Renal pelvis (tissue), 12 donors: ENCODE data around the gene SNX8. TPM values are rescaled to one million over a fixed set of nuclear protein-coding genes. Genes with fewer than 3 reads are reported as not detected.
"Not testable (repeated sequence)": the region's sequence is repeated elsewhere in the genome, so short reads cannot be mapped to it uniquely, and the experiment has no call there.

Source experiments
- DNase-seq: peaks from one replicate; pipeline ENCODE4 v3.0.0-alpha.2; 2013
- long read RNA-seq, 16 experiments: transcript quantifications; one replicate each; lab custom pipeline, GENCODE V29; 2026
- polyA plus RNA-seq, 3 donors: library from polyadenylated mRNA; unstranded; fragments of 120-200 nt; gene quantifications; one replicate each; pipeline ENCODE4 v1.2.1, GENCODE V29; 2013; ENCODE audit not compliant: insufficient read length in 3 of 3

The SNX8 gene, protein sequence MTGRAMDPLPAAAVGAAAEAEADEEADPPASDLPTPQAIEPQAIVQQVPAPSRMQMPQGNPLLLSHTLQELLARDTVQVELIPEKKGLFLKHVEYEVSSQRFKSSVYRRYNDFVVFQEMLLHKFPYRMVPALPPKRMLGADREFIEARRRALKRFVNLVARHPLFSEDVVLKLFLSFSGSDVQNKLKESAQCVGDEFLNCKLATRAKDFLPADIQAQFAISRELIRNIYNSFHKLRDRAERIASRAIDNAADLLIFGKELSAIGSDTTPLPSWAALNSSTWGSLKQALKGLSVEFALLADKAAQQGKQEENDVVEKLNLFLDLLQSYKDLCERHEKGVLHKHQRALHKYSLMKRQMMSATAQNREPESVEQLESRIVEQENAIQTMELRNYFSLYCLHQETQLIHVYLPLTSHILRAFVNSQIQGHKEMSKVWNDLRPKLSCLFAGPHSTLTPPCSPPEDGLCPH
- polyA plus RNA-seq: 10 to 100 TPM; 40.7 to 46.2 (median 44.3) TPM
- long read RNA-seq, donor 1, full-length matches to known transcripts: 10 of 10 reads
- long read RNA-seq, donor 1, partial matches to known transcripts: 0 of 10 reads
- long read RNA-seq, donor 1, other reads (novel, unspliced or antisense): 0 of 10 reads
- long read RNA-seq, donor 2, full-length matches to known transcripts: 10 of 10 reads
- long read RNA-seq, donor 2, partial matches to known transcripts: 0 of 10 reads
- long read RNA-seq, donor 2, other reads (novel, unspliced or antisense): 0 of 10 reads
- long read RNA-seq, donor 3, full-length matches to known transcripts: 3 of 3 reads
- long read RNA-seq, donor 3, partial matches to known transcripts: 0 of 3 reads
- long read RNA-seq, donor 3, other reads (novel, unspliced or antisense): 0 of 3 reads
- long read RNA-seq, donor 4, full-length matches to known transcripts: 7 of 13 reads
- long read RNA-seq, donor 4, partial matches to known transcripts: 0 of 13 reads
- long read RNA-seq, donor 4, other reads (novel, unspliced or antisense): 6 of 13 reads
- long read RNA-seq, donor 5, full-length matches to known transcripts: 5 of 38 reads
- long read RNA-seq, donor 5, partial matches to known transcripts: 24 of 38 reads
- long read RNA-seq, donor 5, other reads (novel, unspliced or antisense): 9 of 38 reads
- long read RNA-seq, donor 6, full-length matches to known transcripts: 3 of 3 reads
- long read RNA-seq, donor 6, partial matches to known transcripts: 0 of 3 reads
- long read RNA-seq, donor 6, other reads (novel, unspliced or antisense): 0 of 3 reads
- long read RNA-seq, donor 7, full-length matches to known transcripts: 5 of 5 reads
- long read RNA-seq, donor 7, partial matches to known transcripts: 0 of 5 reads
- long read RNA-seq, donor 7, other reads (novel, unspliced or antisense): 0 of 5 reads
- long read RNA-seq, donor 8: 0 reads
- long read RNA-seq, donor 9, full-length matches to known transcripts: 6 of 6 reads
- long read RNA-seq, donor 9, partial matches to known transcripts: 0 of 6 reads
- long read RNA-seq, donor 9, other reads (novel, unspliced or antisense): 0 of 6 reads
- long read RNA-seq, donor 10, full-length matches to known transcripts: 7 of 76 reads
- long read RNA-seq, donor 10, partial matches to known transcripts: 37 of 76 reads
- long read RNA-seq, donor 10, other reads (novel, unspliced or antisense): 32 of 76 reads
- long read RNA-seq, donor 11, full-length matches to known transcripts: 6 of 6 reads
- long read RNA-seq, donor 11, partial matches to known transcripts: 0 of 6 reads
- long read RNA-seq, donor 11, other reads (novel, unspliced or antisense): 0 of 6 reads
- long read RNA-seq, donor 12, full-length matches to known transcripts: 4 of 59 reads
- long read RNA-seq, donor 12, partial matches to known transcripts: 47 of 59 reads
- long read RNA-seq, donor 12, other reads (novel, unspliced or antisense): 8 of 59 reads
- long read RNA-seq, donor 13, full-length matches to known transcripts: 1 of 1 reads
- long read RNA-seq, donor 13, partial matches to known transcripts: 0 of 1 reads
- long read RNA-seq, donor 13, other reads (novel, unspliced or antisense): 0 of 1 reads
- long read RNA-seq, donor 14, full-length matches to known transcripts: 8 of 8 reads
- long read RNA-seq, donor 14, partial matches to known transcripts: 0 of 8 reads
- long read RNA-seq, donor 14, other reads (novel, unspliced or antisense): 0 of 8 reads
- long read RNA-seq, donor 15, full-length matches to known transcripts: 11 of 85 reads
- long read RNA-seq, donor 15, partial matches to known transcripts: 30 of 85 reads
- long read RNA-seq, donor 15, other reads (novel, unspliced or antisense): 44 of 85 reads
- long read RNA-seq, donor 16, full-length matches to known transcripts: 5 of 95 reads
- long read RNA-seq, donor 16, partial matches to known transcripts: 72 of 95 reads
- long read RNA-seq, donor 16, other reads (novel, unspliced or antisense): 18 of 95 reads

DNA sequence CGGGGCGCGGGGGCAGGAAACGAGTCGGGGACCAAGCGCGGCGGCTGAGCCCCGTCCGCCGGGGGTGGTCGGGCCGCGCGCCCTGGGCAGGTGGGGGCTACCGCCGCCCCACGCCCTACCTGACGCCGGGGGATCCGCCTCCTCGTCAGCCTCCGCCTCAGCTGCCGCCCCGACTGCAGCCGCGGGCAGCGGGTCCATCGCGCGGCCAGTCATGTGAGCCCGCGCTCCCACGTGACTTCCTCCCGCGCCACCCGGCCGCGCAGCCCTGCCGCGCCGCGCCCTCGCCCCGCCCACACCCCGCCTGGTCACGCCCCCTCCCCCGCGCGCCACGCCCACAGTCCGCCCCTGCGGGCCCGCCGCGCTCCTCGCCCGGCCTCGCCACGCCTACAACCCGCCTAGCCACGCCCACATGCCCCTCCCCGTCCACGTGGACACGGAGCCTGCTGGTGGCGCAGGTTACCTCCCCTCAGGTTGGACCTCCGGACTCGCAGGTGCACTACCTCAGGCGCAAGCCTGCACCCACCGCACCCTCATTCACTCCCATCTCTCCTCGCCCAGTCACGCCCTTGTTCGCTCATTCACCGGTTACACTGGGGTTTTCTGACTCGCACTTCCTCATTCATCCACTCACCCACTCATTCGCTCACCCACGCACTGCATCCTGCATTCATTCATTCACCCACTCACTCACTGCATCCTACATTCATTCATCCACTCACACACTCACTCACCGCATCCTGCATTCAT is at the start of gene SNX8:
TSS of gene SNX8 (minus strand) at position 233 of the 747 bp plus-strand sequence. CDS start at position 213, 20 bp downstream.
- DNase-seq: peak; percentile 80

DNA sequence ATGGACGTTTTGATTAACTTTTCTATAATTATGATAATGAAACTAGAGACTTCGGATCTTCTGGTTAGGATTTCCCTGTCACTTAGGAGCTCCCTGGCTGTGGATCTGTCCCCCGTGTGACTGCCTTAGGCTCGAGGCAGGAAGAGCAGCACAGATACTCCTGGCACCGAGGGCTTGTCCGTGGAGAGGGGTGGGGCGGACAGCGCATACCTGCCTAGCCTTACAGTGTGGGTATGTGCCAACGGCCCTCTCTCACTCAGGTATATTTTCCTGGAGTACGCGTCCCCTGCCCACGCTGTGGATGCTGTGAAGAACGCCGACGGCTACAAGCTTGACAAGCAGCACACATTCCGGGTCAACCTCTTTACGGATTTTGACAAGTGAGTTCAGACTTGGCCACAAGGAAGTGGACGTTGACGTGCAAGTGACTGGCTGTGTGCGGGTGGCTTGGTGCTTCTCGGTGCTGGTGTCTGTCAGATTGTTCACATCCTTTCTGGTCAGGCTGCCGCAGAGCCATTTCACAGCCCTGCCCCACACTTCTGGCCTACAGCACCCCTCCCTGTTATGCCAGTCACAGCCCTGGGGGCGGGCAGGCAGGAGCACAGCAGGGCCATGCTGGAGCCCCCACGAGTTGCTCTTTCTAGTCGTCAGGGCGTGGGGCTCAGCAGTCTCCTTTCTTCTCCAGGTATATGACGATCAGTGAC is 48.3 kb upstream of the SNX8 start:
- no peak for DNase-seq

DNA sequence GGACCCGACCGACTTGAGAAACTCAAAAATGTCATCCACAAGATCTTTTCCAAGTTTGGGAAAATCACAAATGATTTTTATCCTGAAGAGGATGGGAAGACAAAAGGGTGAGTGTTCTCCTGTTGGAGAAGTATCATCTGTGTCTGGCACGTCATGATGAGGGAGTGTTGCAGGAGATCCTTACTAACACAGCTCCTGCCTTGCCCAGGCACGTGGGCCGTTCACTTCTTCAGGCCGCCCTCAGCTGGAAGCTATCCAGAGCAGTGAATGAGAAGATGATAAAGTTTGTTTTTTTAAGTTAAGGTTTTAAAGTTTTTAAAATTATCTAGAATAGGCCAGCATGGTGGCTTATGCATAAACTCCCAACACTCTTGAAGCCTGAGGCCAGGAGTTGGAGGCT is 46.6 kb upstream of the SNX8 start:
- DNase-seq: no peak

DNA sequence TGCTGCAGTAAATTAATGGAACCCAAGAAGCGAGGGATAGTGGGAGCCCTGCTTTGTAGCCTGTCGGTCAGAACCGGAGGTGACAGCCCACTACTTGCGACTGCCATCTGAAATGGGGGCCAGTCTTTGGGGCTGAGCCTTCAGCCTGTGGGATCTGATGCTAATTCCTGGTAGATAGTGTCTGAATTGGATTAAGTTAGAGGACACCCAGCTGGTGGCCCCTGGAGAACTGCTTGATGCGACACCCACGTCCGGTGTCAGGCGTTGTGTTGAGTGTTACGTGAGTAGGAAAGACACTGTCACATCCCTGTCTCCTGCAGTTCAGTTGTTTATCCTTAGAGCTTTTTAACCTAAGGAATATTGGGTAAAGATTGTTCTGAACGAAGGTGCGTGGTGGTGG is 45.4 kb upstream of the SNX8 start:
- no peak for DNase-seq

DNA sequence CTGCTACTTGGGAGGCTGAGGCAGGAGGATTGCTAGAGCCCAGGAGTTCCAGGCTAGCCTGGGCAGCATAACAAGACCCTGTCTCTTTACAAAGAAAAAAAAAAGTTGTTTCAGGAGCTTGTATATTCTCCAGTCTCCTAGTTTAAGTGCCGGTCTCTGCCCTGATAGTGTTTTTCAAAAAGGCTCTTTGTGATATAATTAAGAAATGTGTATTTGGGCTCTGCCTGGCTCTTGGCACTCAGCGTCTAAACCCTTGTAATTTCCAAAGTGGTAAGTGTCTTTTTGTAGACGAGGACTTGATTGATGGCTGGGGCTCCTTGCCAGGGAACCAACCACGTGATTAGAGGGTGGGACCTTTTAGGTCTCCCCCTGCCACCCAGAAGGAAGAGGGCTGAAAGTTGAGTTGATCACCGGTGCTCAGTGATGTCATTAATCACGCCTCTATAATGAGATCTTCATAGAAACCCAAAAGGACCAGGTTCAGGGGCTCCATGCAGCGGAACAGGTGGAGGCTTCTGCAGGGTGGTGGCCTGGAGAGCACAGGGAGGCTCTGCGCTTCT is 44.8 kb upstream of the SNX8 start:
- no peak for DNase-seq

DNA sequence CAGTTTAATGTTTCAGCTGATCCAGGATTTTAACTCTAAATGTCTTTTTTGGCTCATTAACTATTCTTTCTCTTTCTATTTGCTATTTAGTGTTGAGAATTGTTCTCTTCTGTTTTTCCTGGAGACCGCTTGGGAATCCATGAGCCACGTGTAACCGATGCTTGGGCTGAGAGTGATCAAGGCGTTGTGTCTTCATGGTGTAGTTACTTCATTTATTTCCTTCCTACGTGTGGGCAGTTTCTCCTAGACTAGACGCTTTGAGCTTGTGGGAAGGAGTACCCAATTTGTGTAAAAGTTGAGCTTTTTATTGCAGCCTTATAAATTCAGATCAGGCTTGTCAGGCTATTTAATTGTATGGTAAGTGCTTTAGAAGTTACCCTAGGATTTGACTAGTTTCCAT is 43.3 kb upstream of the SNX8 start:
- DNase-seq: no peak

DNA sequence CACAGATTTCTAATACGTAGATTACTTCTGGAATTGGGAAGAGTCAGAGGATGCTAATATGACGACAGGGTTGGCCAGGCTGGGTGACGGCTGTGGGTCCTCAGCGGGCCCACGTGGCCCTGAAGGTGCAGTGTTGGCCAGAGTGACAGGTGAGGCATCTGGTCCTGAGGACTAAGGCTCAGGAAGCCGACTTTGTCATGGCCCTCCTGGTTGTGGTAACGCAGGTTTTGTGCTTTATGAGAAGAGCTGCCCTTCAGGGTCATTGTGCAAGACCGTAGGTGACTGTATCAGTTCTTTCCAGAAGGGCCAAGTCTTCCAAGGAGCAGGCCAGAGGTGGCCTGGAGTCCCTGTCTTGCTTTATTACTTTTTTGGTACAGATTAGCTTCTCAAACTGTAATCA is 42.9 kb upstream of the SNX8 start:
- DNase-seq: no peak

DNA sequence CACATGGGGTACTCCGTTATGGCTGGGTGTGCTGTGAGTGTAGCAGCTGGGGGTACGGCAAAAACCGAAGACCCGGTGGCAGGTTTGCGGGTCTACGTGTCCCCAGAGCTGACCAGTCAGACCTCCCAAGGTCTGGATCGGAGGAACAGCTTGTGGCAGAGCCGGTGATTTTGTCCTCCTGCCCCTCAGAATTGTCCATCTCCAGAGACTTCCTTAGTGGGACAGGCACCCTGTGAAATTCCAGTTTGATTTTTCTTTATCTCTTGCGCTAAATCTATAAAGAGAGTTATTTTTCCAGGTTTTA is 41.4 kb upstream of the SNX8 start:
- no peak for DNase-seq

DNA sequence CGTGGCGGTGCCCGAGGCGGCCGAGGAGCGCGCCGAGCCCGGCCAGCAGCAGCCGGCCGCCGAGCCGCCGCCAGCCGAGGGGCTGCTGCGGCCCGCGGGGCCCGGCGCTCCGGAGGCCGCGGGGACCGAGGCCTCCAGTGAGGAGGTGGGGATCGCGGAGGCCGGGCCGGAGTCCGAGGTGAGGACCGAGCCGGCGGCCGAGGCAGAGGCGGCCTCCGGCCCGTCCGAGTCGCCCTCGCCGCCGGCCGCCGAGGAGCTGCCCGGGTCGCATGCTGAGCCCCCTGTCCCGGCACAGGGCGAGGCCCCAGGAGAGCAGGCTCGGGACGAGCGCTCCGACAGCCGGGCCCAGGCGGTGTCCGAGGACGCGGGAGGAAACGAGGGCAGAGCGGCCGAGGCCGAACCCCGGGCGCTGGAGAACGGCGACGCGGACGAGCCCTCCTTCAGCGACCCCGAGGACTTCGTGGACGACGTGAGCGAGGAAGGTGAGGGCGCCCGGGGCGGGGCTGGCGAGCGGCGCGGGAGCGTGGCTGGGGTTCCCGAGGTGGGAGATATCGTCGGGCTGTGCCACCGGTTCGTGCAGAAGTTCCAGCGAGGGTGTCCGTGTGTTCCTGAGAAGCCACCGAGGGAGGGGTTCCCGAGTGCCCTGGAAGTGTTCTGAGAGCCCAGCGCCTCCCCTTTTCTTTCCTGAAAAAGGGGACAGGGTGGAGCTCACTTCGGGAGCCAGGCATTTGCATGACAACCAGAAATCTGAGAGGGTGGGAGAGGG is 40.9 kb upstream of the SNX8 start:
- no peak for DNase-seq

DNA sequence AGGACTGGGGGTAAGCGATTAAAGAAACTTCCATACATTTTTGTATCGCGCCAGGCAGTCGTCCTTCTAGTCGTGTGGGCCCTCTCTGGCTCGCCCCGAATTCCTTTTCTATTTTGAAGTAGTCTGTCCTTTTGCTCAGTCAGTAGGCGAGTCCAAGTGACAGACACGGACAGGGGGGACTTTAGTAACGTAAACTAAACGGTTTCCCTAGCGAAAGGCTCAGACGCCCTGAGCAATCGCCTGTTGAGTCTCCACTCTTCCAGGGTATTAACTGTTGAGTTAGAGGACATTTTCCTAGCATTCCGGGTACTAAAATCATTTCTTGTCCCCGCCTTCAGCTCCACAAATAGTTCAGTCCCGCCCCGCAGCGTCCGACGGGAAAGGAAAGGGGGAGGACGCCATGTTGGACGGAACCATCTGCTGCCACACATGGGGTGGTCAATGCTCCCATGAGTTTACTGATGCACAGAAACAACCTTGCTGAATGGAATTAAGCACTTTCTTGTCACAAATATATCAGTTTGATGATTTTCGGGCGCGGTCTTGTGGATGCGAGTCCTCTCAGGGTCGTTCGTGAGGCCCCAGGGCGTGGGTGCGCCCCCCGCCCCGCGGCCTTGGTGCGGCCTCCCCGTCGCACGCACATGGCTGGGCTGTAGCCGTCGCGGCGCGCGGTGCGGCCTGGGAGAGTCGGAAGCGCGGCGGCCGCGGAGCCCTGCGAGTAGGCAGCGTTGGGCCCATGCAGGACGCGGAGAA is 40.1 kb upstream of the SNX8 start, which contains the start of gene EIF3B:
TSS of gene EIF3B (plus strand) at position 642 of the 753 bp plus-strand sequence. CDS start at position 737, 95 bp downstream.
- peak; percentile 94 for DNase-seq

DNA sequence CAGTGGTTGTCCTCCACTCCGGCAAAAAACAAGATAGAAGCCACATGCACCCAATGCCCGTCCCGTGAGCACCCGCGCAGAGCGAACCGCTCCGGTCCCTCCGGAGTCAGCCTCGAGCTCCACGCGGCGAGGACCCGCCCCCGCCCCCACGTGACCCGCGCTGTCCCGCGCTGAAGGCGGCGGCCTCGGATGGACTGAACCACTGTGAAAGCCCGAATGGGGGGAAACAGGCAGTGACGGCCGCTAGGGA is 39.6 kb upstream of the SNX8 start:
- DNase-seq: peak; percentile 87

DNA sequence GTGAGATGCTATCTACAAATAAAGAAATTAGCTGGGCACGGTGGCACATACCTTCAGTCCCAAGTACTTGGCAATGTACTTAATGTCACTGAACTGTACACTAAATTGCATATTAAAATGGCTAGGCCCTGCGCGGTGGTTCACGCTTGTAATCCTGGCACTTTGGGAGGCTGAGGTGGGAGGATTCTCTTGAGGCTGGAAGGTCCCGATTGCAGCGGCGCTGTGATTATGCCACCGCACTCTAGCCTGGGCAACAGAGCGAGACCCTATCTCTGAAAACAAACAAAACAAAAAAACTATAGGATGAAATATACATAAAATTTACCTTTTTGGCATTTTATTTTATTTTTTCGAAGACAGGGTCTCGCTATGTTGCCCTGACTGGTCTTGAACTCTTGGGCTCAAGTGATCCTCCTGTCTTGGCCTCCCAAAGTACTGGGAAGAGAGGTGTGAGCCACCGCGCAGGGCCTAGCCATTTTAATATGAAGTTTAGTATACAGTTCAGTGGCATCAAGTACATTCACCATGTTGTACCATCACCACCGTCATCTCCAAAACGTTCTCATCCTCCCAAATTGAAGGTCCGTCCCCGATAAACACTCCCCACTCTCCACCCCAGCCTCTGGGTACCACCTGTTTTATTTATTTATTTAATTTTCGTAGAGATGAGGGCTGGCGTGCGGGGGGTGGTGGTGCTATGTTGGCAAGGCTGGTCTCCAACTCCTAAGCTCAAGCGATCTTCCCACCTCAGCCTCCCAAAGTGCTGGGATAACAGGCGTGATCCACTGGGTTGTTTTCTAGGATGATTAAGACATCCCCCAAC is 39.1 kb upstream of the SNX8 start:
- DNase-seq: no peak

DNA sequence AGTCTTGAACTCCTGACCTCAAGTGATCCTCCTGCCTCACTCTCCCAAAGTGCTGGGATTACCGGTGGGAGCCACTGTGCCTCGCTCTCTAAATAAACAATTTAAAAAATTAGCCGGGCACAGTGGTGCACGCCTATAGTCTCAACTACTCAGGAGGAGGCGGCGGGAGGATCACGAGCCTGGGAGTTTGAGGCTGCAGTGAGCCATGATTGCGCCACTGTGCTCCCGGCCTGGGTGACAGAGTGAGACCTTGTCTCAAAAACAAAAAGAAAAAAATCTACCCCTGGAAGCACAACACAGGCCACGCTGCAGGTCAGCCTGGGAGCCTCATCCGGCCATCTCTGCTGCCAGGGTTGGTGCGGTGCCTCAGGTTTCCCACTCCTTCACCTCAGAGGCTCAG is 36.6 kb upstream of the SNX8 start:
- DNase-seq: no peak

DNA sequence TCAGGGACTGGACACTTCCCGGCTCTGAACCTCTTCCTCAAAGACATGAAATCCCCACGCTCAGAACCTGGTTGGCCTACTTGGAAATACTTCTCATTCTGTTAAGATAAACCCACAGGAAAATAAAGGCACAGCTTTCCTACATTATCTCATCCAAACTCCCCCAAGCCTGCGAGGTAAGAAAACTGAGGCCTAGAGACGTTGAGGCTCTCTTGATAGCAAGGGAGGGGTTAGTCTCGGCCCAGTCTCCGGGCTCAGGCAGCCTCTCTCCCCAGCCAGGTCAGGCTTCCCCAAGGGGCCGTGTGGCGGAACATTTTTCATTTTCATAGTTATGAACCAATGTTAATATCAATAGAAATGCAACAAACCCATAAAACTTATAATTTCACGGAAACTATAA is 35.8 kb upstream of the SNX8 start:
- no peak for DNase-seq

DNA sequence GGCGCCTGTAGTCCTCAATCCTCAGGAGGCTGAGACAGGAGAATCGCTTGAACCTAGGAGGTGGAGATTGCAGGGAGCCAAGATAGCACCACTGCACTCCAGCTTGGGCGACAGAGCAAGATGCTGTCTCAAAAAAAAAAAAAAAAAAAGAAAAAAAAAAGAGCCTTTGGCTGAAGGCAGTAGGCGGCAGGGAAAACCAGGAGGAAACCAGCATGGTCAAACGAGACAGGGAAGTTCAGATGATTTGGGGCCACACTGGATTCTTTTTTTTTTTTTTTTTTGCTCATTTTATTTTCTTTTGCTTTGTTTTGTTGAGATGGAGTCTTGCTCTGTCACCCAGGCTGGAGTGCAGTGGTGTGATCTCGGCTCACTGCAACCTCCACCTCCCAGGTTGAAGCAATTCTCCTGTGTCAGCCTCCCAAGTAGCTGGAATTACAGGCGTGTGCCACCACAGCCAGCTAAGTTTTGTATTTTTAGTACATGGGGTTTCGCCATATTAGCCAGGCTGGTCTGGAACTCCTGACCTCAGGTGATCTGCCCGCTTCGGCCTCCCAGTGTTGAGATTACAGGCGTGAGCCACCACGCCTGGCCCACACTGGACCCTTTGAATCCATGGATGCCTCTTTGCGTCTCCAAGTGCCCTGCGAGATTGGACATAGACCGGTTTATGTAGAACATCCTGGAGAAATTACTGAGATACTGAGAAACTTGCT is 33.3 kb upstream of the SNX8 start:
- DNase-seq: not testable (repeated sequence)
